ENCODE results near the gene SH3TC2.

GRCh38 chr5:149038336-149039080, 24.4 kb downstream of the SH3TC2 start:
- TF ChIP-seq POLR2A (IDR thresholded peaks at IDR 0.05): no peak
- TF ChIP-seq CTCF (IDR thresholded peaks at IDR 0.05): no peak
